Neural cell (in vitro differentiated cells): ENCODE data around the gene SLC19A1. TPM values are rescaled to one million over a fixed set of nuclear protein-coding genes. Genes with fewer than 3 reads are reported as not detected.

ENCODE experiments used
- H2AFZ ChIP-seq: fragments of 200-600, 300-800 bp; sonication (generic), shearing (Covaris generic); 2 replicates; pipeline ENCODE4 v1.6.0; 2014; ENCODE audit warnings: low read depth, mild to moderate bottlenecking, antibody characterized with exemption, low read length, moderate library complexity
- H3F3A ChIP-seq: fragments of 200-600 bp; shearing (Covaris generic); 2 replicates; pipeline ENCODE4 v1.6.1; 2016; ENCODE audit warnings: mild to moderate bottlenecking, moderate library complexity, mixed read lengths, antibody characterized with exemption, low read length; ENCODE audit not compliant: insufficient read depth, poor library complexity, severe bottlenecking
- H3K27ac ChIP-seq: fragments of 200-600, 300-800 bp; sonication (generic), shearing (Covaris generic); 2 replicates; pipeline ENCODE4 v1.5.1; 2014; ENCODE audit warnings: mild to moderate bottlenecking, low read length, moderate library complexity
- H3K27me3 ChIP-seq: fragments of 300-800, 200-600 bp; sonication (generic), shearing (Covaris generic); 2 replicates; pipeline ENCODE4 v1.6.0; 2014; ENCODE audit warnings: mild to moderate bottlenecking, low read depth, low read length, moderate library complexity; ENCODE audit not compliant: insufficient read depth
- H3K36me3 ChIP-seq: fragments of 300-800, 200-600 bp; sonication (generic), shearing (Covaris generic); 2 replicates; pipeline ENCODE4 v1.5.1; 2014; ENCODE audit warnings: mild to moderate bottlenecking, antibody characterized with exemption, low read length, moderate library complexity; ENCODE audit not compliant: insufficient read depth
- H3K4me2 ChIP-seq: fragments of 300-800, 200-600 bp; sonication (generic), shearing (Covaris generic); 2 replicates; pipeline ENCODE4 v1.6.0; 2014; ENCODE audit warnings: mild to moderate bottlenecking, low read length
- H3K4me3 ChIP-seq: fragments of 300-800, 200-600 bp; sonication (generic), shearing (Covaris generic); 2 replicates; pipeline ENCODE4 v1.5.1; 2014; ENCODE audit warnings: mild to moderate bottlenecking, low read length, moderate library complexity
- H3K79me2 ChIP-seq: fragments of 200-600 bp; shearing (Covaris generic); replicated peaks from 2 replicates; pipeline ENCODE4 v1.6.0; 2014; ENCODE audit warnings: mild to moderate bottlenecking, low read length, moderate library complexity; ENCODE audit not compliant: insufficient read depth
- H3K9ac ChIP-seq: fragments of 300-800, 200-600 bp; sonication (generic), shearing (Covaris generic); 2 replicates; pipeline ENCODE4 v1.6.1; 2016; ENCODE audit warnings: mild to moderate bottlenecking, low read length, mixed read lengths
- H3K9me2 ChIP-seq: fragments of 200-600 bp; shearing (Covaris generic); 2 replicates; pipeline ENCODE4 v1.6.1; 2016; ENCODE audit warnings: mild to moderate bottlenecking, low read length, mixed read lengths; ENCODE audit not compliant: insufficient read depth
- H3K9me3 ChIP-seq: fragments of 200-600, 300-800 bp; sonication (generic), shearing (Covaris generic); 2 replicates; pipeline ENCODE4 v1.6.1; 2016; ENCODE audit warnings: mild to moderate bottlenecking, mixed run types, low read length, moderate library complexity, mixed read lengths
- H4K20me1 ChIP-seq: fragments of 200-600 bp; shearing (Covaris generic); 2 replicates; pipeline ENCODE4 v1.6.1; 2016; ENCODE audit warnings: mild to moderate bottlenecking, mixed run types; ENCODE audit not compliant: insufficient read depth
- EP300 ChIP-seq: fragments of 450-650 bp; conservative IDR thresholded peaks from 2 replicates; pipeline ENCODE4 v1.6.1; 2014; ENCODE audit warnings: antibody characterized with exemption, mild to moderate bottlenecking, moderate library complexity; ENCODE audit not compliant: poor library complexity, severe bottlenecking
- EZH2 ChIP-seq: fragments of 200-600, 300-800 bp; shearing (Covaris generic), sonication (generic); IDR thresholded peaks from 2 replicates; pipeline ENCODE4 v1.6.1; 2014; ENCODE audit warnings: antibody characterized with exemption, low read length, borderline replicate concordance, mild to moderate bottlenecking; ENCODE audit not compliant: insufficient read depth, poor library complexity, severe bottlenecking
- MXI1 ChIP-seq: fragments of 450-650 bp; conservative IDR thresholded peaks from 2 replicates; pipeline ENCODE4 v1.6.1; 2014; ENCODE audit warnings: antibody characterized with exemption, mild to moderate bottlenecking; ENCODE audit not compliant: poor library complexity, severe bottlenecking
- POLR2AphosphoS5 ChIP-seq: IDR thresholded peaks from 2 replicates; pipeline ENCODE4 v1.6.1; 2012
- RAD21 ChIP-seq: fragments of 450-650 bp; conservative IDR thresholded peaks from 2 replicates; pipeline ENCODE4 v1.6.1; 2014; ENCODE audit warnings: antibody characterized with exemption, mild to moderate bottlenecking, moderate library complexity
- TAF1 ChIP-seq: IDR thresholded peaks from 2 replicates; pipeline ENCODE4 v1.6.1; 2012; ENCODE audit warnings: low read depth
- polyA plus RNA-seq: library from polyadenylated mRNA; depleted of rRNA; stranded (reverse); fragments of >200 nt; gene quantifications from 2 replicates; pipeline ENCODE4 v1.2.3, GENCODE V29; 2014
- small RNA-seq, 3 experiments: library from RNA; depleted of rRNA; stranded (forward); fragments of <200 nt; gene quantifications; one replicate each; pipeline ENCODE3, GENCODE V24; 2012
- TF ChIP-seq, protein P1 (sequence below): IDR thresholded peaks from 2 replicates; pipeline ENCODE4 v1.6.1; 2012; ENCODE audit warnings: borderline replicate concordance
- TF ChIP-seq, protein P2 (sequence below): fragments of 450-650 bp; IDR thresholded peaks from 2 replicates; pipeline ENCODE4 v1.5.1; 2014; ENCODE audit warnings: antibody characterized with exemption, mild to moderate bottlenecking, moderate library complexity; ENCODE audit not compliant: poor library complexity, severe bottlenecking

Gene SLC19A1
- polyA plus RNA-seq, 1 donor from 2014 or later: 2.9 TPM

DNA sequence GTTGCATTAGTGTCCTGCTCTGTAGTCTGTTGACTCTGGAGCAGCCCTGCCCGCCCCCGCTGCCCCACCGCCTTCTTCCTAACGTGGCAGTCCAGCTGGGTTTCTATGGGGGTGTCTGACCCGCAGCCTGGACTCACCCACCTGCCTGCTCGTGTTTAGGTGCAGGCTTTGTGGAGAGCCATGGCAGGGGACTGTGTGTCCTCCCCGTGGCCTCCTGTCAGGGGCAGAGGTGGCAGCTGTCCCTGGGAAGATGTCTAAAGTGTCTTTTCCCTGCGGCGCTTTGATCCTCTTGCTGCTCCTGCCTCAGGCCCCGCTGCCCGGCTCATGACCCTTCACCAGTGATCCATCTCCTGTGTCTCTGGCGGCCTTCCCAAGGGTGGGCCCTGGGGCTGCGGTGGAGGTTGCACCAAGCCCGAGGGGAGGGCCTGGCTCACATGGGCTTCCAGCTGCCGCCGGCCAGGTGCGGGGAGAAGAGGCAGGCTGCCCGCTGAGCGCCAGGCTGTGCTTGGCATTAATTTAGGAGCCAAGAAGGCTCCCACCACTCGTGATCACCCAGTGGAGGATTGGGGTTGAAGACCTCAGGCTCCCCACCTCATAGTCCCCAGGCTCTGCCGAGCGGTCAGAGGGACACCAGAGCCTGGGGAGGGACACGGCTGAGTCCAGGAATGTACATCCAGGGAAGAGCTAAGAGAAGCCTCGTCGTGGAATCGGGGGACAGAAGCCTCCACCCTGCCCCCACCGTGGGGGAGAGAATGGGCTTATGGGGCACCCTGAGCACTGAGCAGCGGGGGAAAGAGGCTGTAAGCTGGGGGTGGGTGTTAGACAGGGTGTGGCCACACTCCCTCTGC is 93.2 kb downstream of the SLC19A1 start:
- no peaks in the 10 kb centered on the region for H3K36me3 ChIP-seq
- H4K20me1 ChIP-seq: no peaks in the 10 kb centered on the region
- no peak overlapping the region for H3K4me3 ChIP-seq
- H3K9me3 ChIP-seq: no peaks in the 10 kb centered on the region
- no peak overlapping the region for H3K9ac ChIP-seq
- no peak overlapping the region for H3K4me2 ChIP-seq
- no peaks in the 10 kb centered on the region for H3K79me2 ChIP-seq
- H3K9me2 ChIP-seq: no peaks in the 10 kb centered on the region
- H3F3A ChIP-seq: no peaks in the 10 kb centered on the region
- H3K27ac ChIP-seq: no peak overlapping the region
- TF ChIP-seq RAD21 (no peak), EP300 (no peak), POLR2AphosphoS5 (no peak)
- TF ChIP-seq, protein P1, sequence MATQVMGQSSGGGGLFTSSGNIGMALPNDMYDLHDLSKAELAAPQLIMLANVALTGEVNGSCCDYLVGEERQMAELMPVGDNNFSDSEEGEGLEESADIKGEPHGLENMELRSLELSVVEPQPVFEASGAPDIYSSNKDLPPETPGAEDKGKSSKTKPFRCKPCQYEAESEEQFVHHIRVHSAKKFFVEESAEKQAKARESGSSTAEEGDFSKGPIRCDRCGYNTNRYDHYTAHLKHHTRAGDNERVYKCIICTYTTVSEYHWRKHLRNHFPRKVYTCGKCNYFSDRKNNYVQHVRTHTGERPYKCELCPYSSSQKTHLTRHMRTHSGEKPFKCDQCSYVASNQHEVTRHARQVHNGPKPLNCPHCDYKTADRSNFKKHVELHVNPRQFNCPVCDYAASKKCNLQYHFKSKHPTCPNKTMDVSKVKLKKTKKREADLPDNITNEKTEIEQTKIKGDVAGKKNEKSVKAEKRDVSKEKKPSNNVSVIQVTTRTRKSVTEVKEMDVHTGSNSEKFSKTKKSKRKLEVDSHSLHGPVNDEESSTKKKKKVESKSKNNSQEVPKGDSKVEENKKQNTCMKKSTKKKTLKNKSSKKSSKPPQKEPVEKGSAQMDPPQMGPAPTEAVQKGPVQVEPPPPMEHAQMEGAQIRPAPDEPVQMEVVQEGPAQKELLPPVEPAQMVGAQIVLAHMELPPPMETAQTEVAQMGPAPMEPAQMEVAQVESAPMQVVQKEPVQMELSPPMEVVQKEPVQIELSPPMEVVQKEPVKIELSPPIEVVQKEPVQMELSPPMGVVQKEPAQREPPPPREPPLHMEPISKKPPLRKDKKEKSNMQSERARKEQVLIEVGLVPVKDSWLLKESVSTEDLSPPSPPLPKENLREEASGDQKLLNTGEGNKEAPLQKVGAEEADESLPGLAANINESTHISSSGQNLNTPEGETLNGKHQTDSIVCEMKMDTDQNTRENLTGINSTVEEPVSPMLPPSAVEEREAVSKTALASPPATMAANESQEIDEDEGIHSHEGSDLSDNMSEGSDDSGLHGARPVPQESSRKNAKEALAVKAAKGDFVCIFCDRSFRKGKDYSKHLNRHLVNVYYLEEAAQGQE: no peak
- no peaks in the 10 kb centered on the region for H3K27me3 ChIP-seq
- H2AFZ ChIP-seq: no peak overlapping the region

DNA sequence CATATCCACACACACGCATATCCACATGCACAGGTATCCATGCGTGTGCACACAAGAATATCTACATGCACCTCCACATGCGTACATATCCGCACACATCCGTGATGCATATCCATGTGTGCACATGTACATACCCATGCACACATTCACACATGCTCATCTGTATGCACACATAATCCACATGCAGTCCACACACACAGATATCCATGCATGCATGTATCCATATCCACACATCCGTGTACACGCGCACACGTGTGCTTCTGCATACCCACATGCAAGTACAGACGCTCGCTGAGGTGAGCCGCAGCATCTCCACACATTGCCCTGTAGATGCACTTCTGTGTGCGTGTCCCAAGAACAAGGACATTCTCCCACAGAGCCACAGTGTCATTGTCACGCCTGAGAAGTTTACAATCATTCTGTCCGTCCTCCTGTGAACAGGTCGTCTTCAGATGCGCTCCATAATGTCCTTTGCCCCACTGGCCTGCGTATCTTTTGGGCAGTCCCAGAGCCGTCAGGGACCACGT is 93.9 kb downstream of the SLC19A1 start:
- TF ChIP-seq MXI1: no peak
- no peak for TF ChIP-seq RAD21
- no peak for TF ChIP-seq POLR2AphosphoS5
- TF ChIP-seq, protein P2, sequence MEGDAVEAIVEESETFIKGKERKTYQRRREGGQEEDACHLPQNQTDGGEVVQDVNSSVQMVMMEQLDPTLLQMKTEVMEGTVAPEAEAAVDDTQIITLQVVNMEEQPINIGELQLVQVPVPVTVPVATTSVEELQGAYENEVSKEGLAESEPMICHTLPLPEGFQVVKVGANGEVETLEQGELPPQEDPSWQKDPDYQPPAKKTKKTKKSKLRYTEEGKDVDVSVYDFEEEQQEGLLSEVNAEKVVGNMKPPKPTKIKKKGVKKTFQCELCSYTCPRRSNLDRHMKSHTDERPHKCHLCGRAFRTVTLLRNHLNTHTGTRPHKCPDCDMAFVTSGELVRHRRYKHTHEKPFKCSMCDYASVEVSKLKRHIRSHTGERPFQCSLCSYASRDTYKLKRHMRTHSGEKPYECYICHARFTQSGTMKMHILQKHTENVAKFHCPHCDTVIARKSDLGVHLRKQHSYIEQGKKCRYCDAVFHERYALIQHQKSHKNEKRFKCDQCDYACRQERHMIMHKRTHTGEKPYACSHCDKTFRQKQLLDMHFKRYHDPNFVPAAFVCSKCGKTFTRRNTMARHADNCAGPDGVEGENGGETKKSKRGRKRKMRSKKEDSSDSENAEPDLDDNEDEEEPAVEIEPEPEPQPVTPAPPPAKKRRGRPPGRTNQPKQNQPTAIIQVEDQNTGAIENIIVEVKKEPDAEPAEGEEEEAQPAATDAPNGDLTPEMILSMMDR: no peak
- no peak for TF ChIP-seq EZH2
- TF ChIP-seq, protein P1: no peak
- TF ChIP-seq TAF1: no peak
- no peak for TF ChIP-seq EP300
- Histone ChIP-seq H3K9me2 (no peaks in the 10 kb centered on the region), H3K27me3 (no peaks in the 10 kb centered on the region), H3K27ac (no peak overlapping the region), H3F3A (no peaks in the 10 kb centered on the region), H3K4me2 (no peak overlapping the region), H3K4me3 (no peak overlapping the region), H3K9me3 (no peaks in the 10 kb centered on the region), H3K79me2 (no peaks in the 10 kb centered on the region), H4K20me1 (no peaks in the 10 kb centered on the region), H2AFZ (no peak overlapping the region), H3K9ac (no peak overlapping the region), H3K36me3 (no peaks in the 10 kb centered on the region)

Small RNAs within 50 kb of the gene (small RNA-seq; reads per million reads assigned to genes)
- gene MIR6815: 0 to 0.76 (median 0) reads per million in 3 experiments

Other genes with a start within 250 kb of the SLC19A1 start
- 2.5 and 3.7 TPM in 2 replicates for gene COL18A1, start 137.3 kb downstream of the SLC19A1 start, polyA plus RNA-seq
- 0.46 and 1.7 TPM in 2 replicates for gene PCBP3, start 101.3 kb upstream of the SLC19A1 start, polyA plus RNA-seq